GM13976 (cell line): ENCODE data around the gene MYL3.

Experiments used
- DNase-seq: peaks from one replicate; pipeline ENCODE4 v3.0.0; 2012; ENCODE audit warnings: low spot score
- CTCF ChIP-seq: IDR thresholded peaks from 2 replicates; pipeline ENCODE4 v1.5.1; 2012; ENCODE audit warnings: borderline replicate concordance, mild to moderate bottlenecking; ENCODE audit not compliant: insufficient read depth; ENCODE audit errors: extremely low read depth, missing control alignments, control extremely low read depth
- in situ Hi-C: fragments of 300-500 bp; cut with MboI; formaldehyde crosslinking; loops from one replicate; pipeline ENCODE4 v1.12.0; 2022; ENCODE audit warnings: low sequenced_read_pairs, mixed read lengths, inconsistent platforms; ENCODE audit not compliant: unreplicated experiment

MYL3 gene

GRCh38 chr3:46908294-46908985 lies 45.2 kb upstream of the MYL3 start:
- no peak for DNase-seq
- in situ Hi-C loops: loop anchor here (25.0 kb wide), 1 partner anchor 454 kb away; no protein-coding TSS in a partner anchor
- no peak for TF ChIP-seq CTCF

GRCh38 chr3:46907960-46908293 lies 44.7 kb upstream of the MYL3 start:
- in situ Hi-C loops: loop anchor here (25.0 kb wide), 1 partner anchor 454 kb away; no protein-coding TSS in a partner anchor
- DNase-seq: no peak
- TF ChIP-seq CTCF: no peak

- no peak for DNase-seq
- no peak for TF ChIP-seq CTCF
- in situ Hi-C loops: loop anchor here (25.0 kb wide), 1 partner anchor 455 kb away; no protein-coding TSS in a partner anchor
Measured at GRCh38 chr3:46907271-46907670, 44.0 kb upstream of the MYL3 start.

- in situ Hi-C loops: loop anchor here (25.0 kb wide), 1 partner anchor 456 kb away; no protein-coding TSS in a partner anchor
- no peak for TF ChIP-seq CTCF
- DNase-seq: no peak
Measured at GRCh38 chr3:46906471-46907058, 43.3 kb upstream of the MYL3 start.

- in situ Hi-C loops: loop anchor here (25.0 kb wide), 1 partner anchor 456 kb away; no protein-coding TSS in a partner anchor
- DNase-seq: no peak
- no peak for TF ChIP-seq CTCF
Measured at GRCh38 chr3:46905661-46906451, 42.6 kb upstream of the MYL3 start.

GRCh38 chr3:46905213-46905560 lies 41.9 kb upstream of the MYL3 start:
- in situ Hi-C loops: loop anchor here (25.0 kb wide), 1 partner anchor 457 kb away; no protein-coding TSS in a partner anchor
- no peak for DNase-seq
- no peak for TF ChIP-seq CTCF
